Astrocyte of the cerebellum (primary cell): ENCODE data around the gene LTBR.

Experiments
- DNase-seq: peaks from one replicate; pipeline ENCODE4 v3.0.0-alpha.2; 2011; ENCODE audit warnings: low read depth
- H3K4me3 ChIP-seq: 2 replicates; pipeline ENCODE4 v1.5.1; 2011; ENCODE audit warnings: mild to moderate bottlenecking, low read depth, low read length, moderate library complexity
- in situ Hi-C: cut with HindIII; loops from 2 replicates; pipeline ENCODE4 v1.10.0; 2017; ENCODE audit warnings: low sequenced_read_pairs
- TF ChIP-seq, protein P1 (sequence below): IDR thresholded peaks from 2 replicates; pipeline ENCODE4 v1.5.1; 2012; ENCODE audit warnings: low read length, low read depth, moderate library complexity, mild to moderate bottlenecking; ENCODE audit errors: missing control alignments

Gene LTBR

DNA sequence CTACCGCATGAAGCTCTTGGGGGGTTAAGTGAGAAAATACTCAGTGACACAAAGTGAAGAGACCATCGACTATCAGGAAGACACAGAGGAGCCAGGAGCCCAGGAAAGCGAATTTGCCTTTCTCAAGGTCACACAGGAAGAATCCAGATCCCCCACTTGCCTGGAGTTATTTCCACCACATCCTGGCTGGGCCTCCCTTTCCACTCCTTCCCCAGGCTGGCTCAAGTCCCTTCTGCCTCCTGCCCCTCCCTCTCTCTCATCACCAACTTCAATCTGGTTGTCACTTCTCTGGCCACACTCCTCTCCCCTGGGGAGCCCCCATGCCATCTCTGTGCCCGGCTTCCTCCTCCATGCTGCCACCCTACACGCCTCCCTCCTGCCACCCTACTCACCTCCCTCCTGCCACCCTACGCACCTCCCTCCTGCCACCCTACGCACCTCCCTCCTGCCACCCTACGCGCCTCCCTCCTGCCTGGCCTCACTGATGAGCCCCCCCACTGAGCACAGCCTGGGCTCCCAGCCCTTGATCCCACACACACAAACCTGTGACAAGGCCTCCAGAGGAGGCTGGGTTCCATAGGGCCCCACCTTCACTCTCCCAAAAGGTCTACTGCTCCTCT, 14.9 kb upstream of the LTBR start:
- in situ Hi-C loops: no loop called here
- no peak for DNase-seq
- H3K4me3 ChIP-seq: no peak overlapping the region
- TF ChIP-seq, protein P1, sequence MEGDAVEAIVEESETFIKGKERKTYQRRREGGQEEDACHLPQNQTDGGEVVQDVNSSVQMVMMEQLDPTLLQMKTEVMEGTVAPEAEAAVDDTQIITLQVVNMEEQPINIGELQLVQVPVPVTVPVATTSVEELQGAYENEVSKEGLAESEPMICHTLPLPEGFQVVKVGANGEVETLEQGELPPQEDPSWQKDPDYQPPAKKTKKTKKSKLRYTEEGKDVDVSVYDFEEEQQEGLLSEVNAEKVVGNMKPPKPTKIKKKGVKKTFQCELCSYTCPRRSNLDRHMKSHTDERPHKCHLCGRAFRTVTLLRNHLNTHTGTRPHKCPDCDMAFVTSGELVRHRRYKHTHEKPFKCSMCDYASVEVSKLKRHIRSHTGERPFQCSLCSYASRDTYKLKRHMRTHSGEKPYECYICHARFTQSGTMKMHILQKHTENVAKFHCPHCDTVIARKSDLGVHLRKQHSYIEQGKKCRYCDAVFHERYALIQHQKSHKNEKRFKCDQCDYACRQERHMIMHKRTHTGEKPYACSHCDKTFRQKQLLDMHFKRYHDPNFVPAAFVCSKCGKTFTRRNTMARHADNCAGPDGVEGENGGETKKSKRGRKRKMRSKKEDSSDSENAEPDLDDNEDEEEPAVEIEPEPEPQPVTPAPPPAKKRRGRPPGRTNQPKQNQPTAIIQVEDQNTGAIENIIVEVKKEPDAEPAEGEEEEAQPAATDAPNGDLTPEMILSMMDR: no peak

DNA sequence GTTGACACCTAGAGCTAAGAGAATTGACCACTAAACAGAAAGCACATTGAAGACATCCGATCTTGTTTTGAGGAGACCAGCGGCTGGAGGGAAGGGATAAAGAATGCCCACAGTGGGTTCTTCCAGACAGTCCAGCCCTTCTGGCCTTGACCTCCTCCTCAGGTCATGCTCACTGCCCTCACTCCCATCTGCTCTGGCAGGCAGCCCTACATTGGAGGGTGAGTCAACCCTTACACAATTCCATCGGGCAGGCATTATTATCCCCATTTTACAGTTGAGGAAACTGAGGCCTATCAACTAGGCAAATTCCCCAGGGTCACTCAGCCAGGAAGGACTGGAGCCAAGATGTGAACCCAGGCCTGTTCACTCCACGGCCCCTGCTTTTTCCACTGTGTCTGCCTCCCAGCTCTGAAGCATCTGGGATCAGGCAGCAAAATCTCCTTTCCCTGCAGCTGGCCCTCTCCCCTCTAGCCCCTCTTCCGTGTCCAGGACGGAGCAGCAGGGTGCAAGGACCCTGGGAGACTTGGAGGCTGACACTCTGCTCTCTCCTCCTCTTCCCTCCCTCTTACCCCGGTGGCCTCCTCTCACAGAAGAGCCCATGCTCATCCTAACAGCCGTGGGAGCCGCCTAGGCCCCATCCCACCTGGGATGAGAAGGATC, 13.9 kb upstream of the LTBR start:
- in situ Hi-C loops: no loop called here
- TF ChIP-seq, protein P1: no peak
- H3K4me3 ChIP-seq: no peak overlapping the region
- DNase-seq: no peak

DNA sequence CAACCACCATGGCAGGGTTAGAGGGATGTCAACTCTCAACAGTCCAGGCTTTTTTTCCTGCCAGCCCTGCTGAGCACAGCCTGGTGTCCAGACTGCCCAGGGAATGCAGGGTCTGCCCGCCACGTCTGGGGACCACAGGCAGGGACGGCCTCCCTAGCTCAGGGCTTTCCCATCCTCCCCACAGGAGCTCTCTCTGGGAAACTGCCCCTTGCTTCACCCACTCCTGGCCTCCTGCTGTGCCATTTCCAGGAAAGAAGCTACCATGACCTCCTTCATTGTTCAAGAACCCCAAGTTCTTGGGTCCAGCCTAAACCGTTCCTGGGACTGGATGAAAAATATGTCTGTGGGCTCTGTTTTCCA, 13.4 kb upstream of the LTBR start:
- in situ Hi-C loops: no loop called here
- H3K4me3 ChIP-seq: no peak overlapping the region
- TF ChIP-seq, protein P1: no peak
- no peak for DNase-seq

DNA sequence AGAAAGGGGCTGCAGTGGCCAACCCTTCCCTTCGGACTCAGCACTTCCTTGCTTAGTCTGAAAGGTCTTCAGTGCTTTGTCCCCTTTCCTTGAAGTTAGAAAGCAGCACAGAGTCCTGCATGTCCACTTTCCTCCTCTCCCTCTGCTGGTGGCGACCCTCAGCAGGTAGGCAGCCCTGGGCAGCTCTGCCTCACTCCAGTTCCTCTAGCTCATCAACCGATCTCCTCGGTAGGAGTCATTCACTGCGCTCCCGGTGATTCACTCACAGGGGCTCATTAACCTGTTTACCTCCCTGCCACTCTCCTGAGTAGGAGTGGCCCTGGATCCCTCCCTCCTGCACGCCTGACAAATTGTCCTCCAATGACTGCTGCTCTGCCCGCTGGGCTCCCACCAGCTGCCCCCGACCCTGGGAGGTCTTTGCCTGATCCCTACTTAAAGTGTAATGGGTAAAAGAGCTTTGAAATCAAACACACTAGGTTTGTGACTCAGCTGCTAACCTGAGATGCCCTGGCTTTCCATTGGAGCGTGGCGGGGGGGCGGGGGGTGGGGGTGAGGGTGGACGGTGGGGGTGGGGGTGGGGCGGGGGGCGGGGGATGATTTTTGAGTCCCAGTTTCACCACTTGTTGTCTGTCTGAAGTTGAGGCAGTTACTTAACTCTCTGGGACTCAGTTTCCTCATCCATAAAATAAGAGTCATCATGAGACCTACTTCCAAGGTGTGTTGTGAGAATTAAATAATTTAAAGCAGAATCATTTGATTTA, 12.8 kb upstream of the LTBR start:
- H3K4me3 ChIP-seq: no peak overlapping the region
- DNase-seq: peak; percentile 50
- TF ChIP-seq, protein P1: peak; percentile 47
- in situ Hi-C loops: no loop called here

DNA sequence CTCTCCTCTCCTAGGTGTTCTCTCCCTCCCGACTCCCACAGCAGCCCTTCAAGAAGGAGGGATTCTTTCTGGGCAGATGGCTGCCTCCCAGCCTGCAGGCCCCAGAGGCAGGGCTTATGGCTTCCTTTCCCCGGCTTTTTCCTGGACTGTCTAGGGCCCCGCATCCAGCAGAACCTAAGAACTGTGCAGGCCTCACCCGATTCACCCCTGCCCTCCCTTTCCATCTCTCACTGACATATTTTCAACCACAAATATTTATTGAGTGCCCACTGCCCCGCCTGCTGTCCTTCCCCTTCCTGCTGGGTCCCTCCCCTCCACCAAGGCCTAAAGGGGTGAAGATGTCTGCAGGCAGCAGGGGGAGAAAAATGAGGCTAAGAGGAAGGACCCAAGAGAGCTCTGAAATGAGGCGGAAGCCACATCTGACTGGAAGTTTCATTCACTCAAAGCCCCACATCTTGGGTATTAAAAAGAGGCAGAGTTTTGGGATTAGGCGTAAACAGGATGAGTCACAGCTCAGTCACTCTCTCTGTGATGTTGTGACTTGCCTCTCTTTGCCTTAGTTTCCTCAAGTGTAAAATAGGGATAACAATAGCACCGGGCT, 11.5 kb upstream of the LTBR start:
- in situ Hi-C loops: no loop called here
- TF ChIP-seq, protein P1: no peak
- peak; percentile 44 for DNase-seq
- no peak overlapping the region for H3K4me3 ChIP-seq

DNA sequence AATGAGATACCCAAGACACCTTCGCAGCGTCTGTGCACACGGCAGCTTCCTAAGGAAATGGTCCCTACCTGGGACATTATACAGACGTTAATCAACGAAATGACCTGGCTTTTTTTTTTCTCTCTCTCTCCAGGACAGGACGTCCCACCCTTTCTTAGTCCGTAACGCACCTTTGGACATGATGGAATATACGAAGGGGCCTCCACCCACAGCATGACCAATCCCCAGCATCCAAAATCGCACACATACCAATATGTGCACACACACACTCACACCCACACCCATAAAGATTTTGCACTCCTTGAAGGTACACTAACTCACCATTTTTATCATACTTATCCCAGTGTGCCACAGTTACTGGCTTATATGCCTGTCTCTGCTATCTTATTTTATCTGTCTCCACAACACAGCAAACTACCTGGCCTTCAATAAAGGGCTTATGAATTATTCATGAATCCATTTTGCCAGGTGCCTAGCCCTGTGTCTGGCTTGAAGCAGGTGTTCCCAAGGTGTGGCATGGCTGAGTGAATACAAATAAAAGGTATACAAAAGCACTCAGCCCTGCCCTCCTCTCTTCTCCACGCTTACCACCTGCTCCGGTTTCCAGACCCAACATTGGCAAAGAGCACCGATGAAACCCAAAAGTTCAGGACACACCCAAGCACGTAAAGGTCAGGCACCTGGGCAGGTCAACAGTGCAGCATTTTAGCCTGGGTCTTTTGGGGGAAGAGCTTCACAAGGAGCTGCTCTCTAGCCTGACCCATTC, 10.8 kb upstream of the LTBR start:
- no peak for DNase-seq
- TF ChIP-seq, protein P1: no peak
- in situ Hi-C loops: no loop called here
- H3K4me3 ChIP-seq: no peak overlapping the region
